IMR-90 (cell line): ENCODE measurements around the gene UGT8. TPM values are rescaled to one million over a fixed set of nuclear protein-coding genes. Genes with fewer than 3 reads are reported as not detected.

ENCODE experiments used
- ATAC-seq: fragments of 200-7000 bp; cut with Tn5 transposase; 2 replicates; pipeline ENCODE4 v1.9.1; 2020; ENCODE audit warnings: low read depth, mild to moderate bottlenecking, moderate library complexity
- BruUV-seq: library from RNA; stranded (reverse); fragments of 400-500 nt; replicated peaks from 2 replicates; lab custom pipeline; 2021; lab: Mats Ljungman, UMichigan
- CTCF ChIA-PET: fragments of 300-600 bp; formaldehyde crosslinking; extraction: SDS; loops from one replicate; lab custom pipeline; 2021; ENCODE audit warnings: antibody characterized with exemption; lab: Yijun Ruan, JAX
- POLR2A ChIA-PET: fragments of 300-600 bp; sonication (Branson Sonifier 250); formaldehyde crosslinking; loops from one replicate; lab custom pipeline; 2022; ENCODE audit warnings: antibody characterized with exemption; ENCODE audit not compliant: unreplicated experiment; lab: Charles Lee
- DNase-seq: peaks from one replicate; pipeline ENCODE4 v3.0.0; 2013
- H2AFZ ChIP-seq: replicated peaks from 2 replicates; pipeline ENCODE3; 2013; ENCODE audit warnings: low read length, mild to moderate bottlenecking; ENCODE audit not compliant: poor library complexity
- H2AK5ac ChIP-seq: 2 replicates; pipeline ENCODE4 v1.6.1; 2013; ENCODE audit warnings: low read depth, low read length, inconsistent platforms
- H2AK9ac ChIP-seq: replicated peaks from 2 replicates; pipeline ENCODE3; 2013; ENCODE audit warnings: mild to moderate bottlenecking, low read depth, low read length, moderate library complexity; ENCODE audit not compliant: poor library complexity
- H2BK120ac ChIP-seq: 2 replicates; pipeline ENCODE4 v1.6.1; 2013; ENCODE audit warnings: low read depth, low read length, inconsistent platforms
- H2BK15ac ChIP-seq: 3 replicates; pipeline ENCODE4 v1.6.1; 2013; ENCODE audit warnings: low read depth, low read length, inconsistent platforms
- H2BK20ac ChIP-seq: 2 replicates; pipeline ENCODE4 v1.6.1; 2013; ENCODE audit warnings: low read depth, mild to moderate bottlenecking, inconsistent platforms, low read length, moderate library complexity
- H2BK5ac ChIP-seq: 2 replicates; pipeline ENCODE4 v1.6.1; 2013; ENCODE audit warnings: mild to moderate bottlenecking, low read depth, low read length, inconsistent platforms; ENCODE audit not compliant: poor library complexity, severe bottlenecking
- H3K14ac ChIP-seq: replicated peaks from 2 replicates; pipeline ENCODE4 v1.6.1; 2013; ENCODE audit warnings: low read depth, low read length, inconsistent platforms
- H3K18ac ChIP-seq: 2 replicates; pipeline ENCODE4 v1.6.1; 2013; ENCODE audit warnings: low read depth, low read length, control low read depth
- H3K23ac ChIP-seq: 2 replicates; pipeline ENCODE4 v1.6.1; 2013; ENCODE audit warnings: low read depth, low read length, inconsistent platforms
- H3K27ac ChIP-seq: 2 replicates; pipeline ENCODE4 v1.5.1; 2013; ENCODE audit warnings: mild to moderate bottlenecking, control low read depth, low read length; ENCODE audit not compliant: insufficient read depth
- H3K27me3 ChIP-seq: 2 replicates; pipeline ENCODE4 v1.6.1; 2013; ENCODE audit warnings: low read length; ENCODE audit not compliant: control insufficient read depth, insufficient read depth
- H3K36me3 ChIP-seq: 2 replicates; pipeline ENCODE4 v1.6.1; 2013; ENCODE audit warnings: low read length, mixed read lengths; ENCODE audit not compliant: control insufficient read depth, insufficient read depth
- H3K4ac ChIP-seq: 2 replicates; pipeline ENCODE4 v1.6.1; 2013; ENCODE audit warnings: low read depth, low read length, inconsistent platforms
- H3K4me1 ChIP-seq: 2 replicates; pipeline ENCODE4 v1.6.1; 2013; ENCODE audit warnings: low read length, mixed read lengths; ENCODE audit not compliant: control insufficient read depth, insufficient read depth
- H3K4me2 ChIP-seq: 2 replicates; pipeline ENCODE4 v1.6.1; 2013; ENCODE audit warnings: low read depth, mild to moderate bottlenecking, control low read depth, low read length, moderate library complexity
- H3K4me3 ChIP-seq: 2 replicates; pipeline ENCODE4 v1.5.1; 2013; ENCODE audit warnings: low read depth, mild to moderate bottlenecking, control low read depth, low read length, moderate library complexity; ENCODE audit not compliant: insufficient read depth
- H3K56ac ChIP-seq: 2 replicates; pipeline ENCODE4 v1.6.1; 2013; ENCODE audit warnings: low read length, inconsistent platforms; ENCODE audit not compliant: insufficient read depth; ENCODE audit errors: extremely low read depth
- H3K79me1 ChIP-seq, 2 experiments: 2 replicates each; pipeline ENCODE4 v1.6.1; 2013; ENCODE audit warnings: low read length in 2 of 2, inconsistent platforms in 1 of 2, low read depth in 1 of 2
- H3K9ac ChIP-seq: 2 replicates; pipeline ENCODE4 v1.6.1; 2013; ENCODE audit warnings: low read depth, low read length, control low read depth
- H3K9me1 ChIP-seq: 2 replicates; pipeline ENCODE4 v1.6.1; 2013; ENCODE audit warnings: low read length, inconsistent platforms; ENCODE audit not compliant: insufficient read depth
- H3K9me3 ChIP-seq: 2 replicates; pipeline ENCODE4 v1.6.1; 2013; ENCODE audit warnings: low read length; ENCODE audit not compliant: control insufficient read depth, insufficient read depth
- H4K20me1 ChIP-seq: 2 replicates; pipeline ENCODE4 v1.6.1; 2013; ENCODE audit warnings: low read length, inconsistent platforms; ENCODE audit not compliant: insufficient read depth
- H4K5ac ChIP-seq: 2 replicates; pipeline ENCODE4 v1.6.1; 2013; ENCODE audit warnings: mild to moderate bottlenecking, low read depth, low read length, control low read depth
- H4K8ac ChIP-seq, 2 experiments: 2 replicates each; pipeline ENCODE4 v1.6.1; 2013; ENCODE audit warnings: low read depth in 2 of 2, low read length in 2 of 2, control low read depth in 1 of 2, inconsistent platforms in 1 of 2
- H4K91ac ChIP-seq: 2 replicates; pipeline ENCODE4 v1.6.1; 2013; ENCODE audit warnings: low read depth, low read length, inconsistent platforms; ENCODE audit not compliant: insufficient read depth
- CTCF ChIP-seq: conservative IDR thresholded peaks from 2 replicates; pipeline ENCODE4 v1.5.1; 2012; ENCODE audit warnings: mild to moderate bottlenecking, low read depth, low read length, improper control_type of control experiment
- ELK1 ChIP-seq: fragments of 150-350 bp; IDR thresholded peaks from 2 replicates; pipeline ENCODE4 v1.6.1; 2016; ENCODE audit warnings: low read depth, mild to moderate bottlenecking, low read length, moderate library complexity, borderline replicate concordance
- FOS ChIP-seq: fragments of 150-350 bp; IDR thresholded peaks from 2 replicates; pipeline ENCODE4 v1.6.1; 2016; ENCODE audit warnings: low read depth, low read length
- RAD21 ChIP-seq: IDR thresholded peaks from 2 replicates; pipeline ENCODE4 v1.6.1; 2012; ENCODE audit warnings: low read length, improper control_type of control experiment
- RCOR1 ChIP-seq: IDR thresholded peaks from 2 replicates; pipeline ENCODE4 v1.6.1; 2012; ENCODE audit warnings: mild to moderate bottlenecking, low read length, improper control_type of control experiment; ENCODE audit not compliant: insufficient replicate concordance
- USF2 ChIP-seq: fragments of 150-350 bp; IDR thresholded peaks from 2 replicates; pipeline ENCODE4 v1.6.1; 2017; ENCODE audit warnings: mild to moderate bottlenecking, antibody characterized with exemption, low read length, low read depth
- WGBS, 2 experiments: methylation state at CpG; one replicate each; pipeline versions ENCODE4 v1.1.5 to v1.1.7; 2013; ENCODE audit warnings: missing lambda C conversion rate in 2 of 2; ENCODE audit not compliant: insufficient read length in 1 of 2; ENCODE audit errors: extremely low coverage in 2 of 2; 5-methylcytosine and 5-hydroxymethylcytosine counted together
- dilution Hi-C: fragments of 300-500 bp; cut with HindIII; formaldehyde crosslinking; loops from one replicate; pipeline ENCODE4 v1.14.3; 2018; ENCODE audit warnings: low sequenced_read_pairs; ENCODE audit not compliant: unreplicated experiment
- in situ Hi-C: fragments of 300-500 bp; cut with MboI; formaldehyde crosslinking; loops from 3 replicates; pipeline ENCODE4 v1.14.3; 2019; ENCODE audit warnings: low sequenced_read_pairs, inconsistent platforms, mixed read lengths
- intact Hi-C: fragments of 100-400 bp; cut with micrococcal nuclease; formaldehyde crosslinking; loops from 2 replicates; pipeline ENCODE4 v1.10.0; 2022
- polyA plus RNA-seq, 3 experiments: library from polyadenylated mRNA; depleted of rRNA; stranded (reverse); fragments of >200 nt; gene quantifications; 2 replicates each; pipeline ENCODE4 v1.2.3, GENCODE V29; 2012; ENCODE audit warnings: low replicate concordance in 1 of 3
- total RNA-seq: library from RNA; depleted of rRNA; stranded (reverse); fragments of >200 nt; gene quantifications from 2 replicates; pipeline ENCODE4 v1.2.3, GENCODE V29; 2012

The UGT8 gene
- total and polyA plus RNA-seq, 2 of the 4 experiments (the other 2 are of a cell fraction), result not detected

GRCh38 chr4:114563536-114564315 lies 34.9 kb upstream of the UGT8 start:
- H2BK15ac ChIP-seq, result no peak overlapping the region
- no peak overlapping the region for H3K23ac ChIP-seq
- no peaks in the 10 kb centered on the region for H3K79me1 ChIP-seq
- no peak overlapping the region for H4K91ac ChIP-seq
- in situ Hi-C loops (no loop called here), dilution Hi-C loops (no loop called here), intact Hi-C loops (no loop called here)
- no peak overlapping the region for H2AFZ ChIP-seq
- H3K14ac ChIP-seq, result no peak overlapping the region
- H2BK5ac ChIP-seq, result no peak overlapping the region
- H2AK9ac ChIP-seq, result no peak overlapping the region
- no peak overlapping the region for H2BK120ac ChIP-seq
- no peak overlapping the region for H3K56ac ChIP-seq
- H3K4ac ChIP-seq, result no peak overlapping the region
- ATAC-seq (no peak), DNase-seq (no peak)
- 0% methylated on average over 1 of the region's 5 CpGs; no CpG with 5 or more reads in 1 of the 2 experiments for WGBS, 2 experiments
- no peak overlapping the region for H3K9ac ChIP-seq
- H3K36me3 ChIP-seq, result no peaks in the 10 kb centered on the region
- BruUV-seq, result no TSS peak
- no peak overlapping the region for H2BK20ac ChIP-seq
- ChIA-PET CTCF (interaction anchor here (0.6 kb wide), 1 partner anchor 314 kb away, joined by 3 read pairs; no protein-coding TSS in a partner anchor), POLR2A (no interaction called here)
- no peaks in the 10 kb centered on the region for H3K9me1 ChIP-seq
- no peak overlapping the region for H3K4me3 ChIP-seq
- peaks cover 2% of the 10 kb centered on the region; the same call in 1 of the 2 replicates for H3K9me3 ChIP-seq
- H4K5ac ChIP-seq, result no peak overlapping the region
- no peak overlapping the region for H3K18ac ChIP-seq
- TF ChIP-seq FOS (no peak), RCOR1 (no peak), ELK1 (no peak), RAD21 (no peak), CTCF (no peak), USF2 (no peak)
- no peak overlapping the region for H3K27ac ChIP-seq
- H2AK5ac ChIP-seq, result no peak overlapping the region
- H4K20me1 ChIP-seq, result no peaks in the 10 kb centered on the region
- no peak overlapping the region for H3K4me2 ChIP-seq
- H3K4me1 ChIP-seq, result no peaks in the 10 kb centered on the region
- H3K27me3 ChIP-seq, result no peaks in the 10 kb centered on the region
- no peak overlapping the region for H4K8ac ChIP-seq
